ENCODE results near the gene CPTP.

DNA sequence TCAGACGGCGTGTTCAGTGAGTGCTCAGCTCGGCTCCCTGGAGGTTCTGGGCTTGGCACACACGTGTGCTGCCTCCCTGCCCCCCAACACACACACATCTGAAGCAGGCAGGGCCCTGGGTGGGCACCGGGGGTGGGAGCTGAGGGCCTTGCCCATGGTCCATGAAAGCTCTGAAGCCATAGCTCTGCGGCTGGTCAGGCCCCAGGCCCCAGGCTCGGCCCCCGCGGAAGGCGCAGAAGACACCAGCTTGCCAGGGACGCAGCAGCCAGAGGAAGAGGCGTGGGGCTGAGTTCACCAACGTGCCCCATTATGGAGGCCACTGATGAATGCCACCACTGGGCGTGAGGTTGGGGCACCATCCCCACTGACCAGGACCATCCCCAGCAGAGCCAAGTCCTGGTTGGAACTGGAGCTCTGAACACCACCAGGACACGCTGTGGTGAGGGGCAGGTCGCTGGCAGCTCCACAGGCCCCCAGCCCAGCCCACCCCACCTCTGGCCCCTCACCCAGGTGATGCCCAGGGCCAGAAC lies 46.2 kb downstream of the CPTP start:
- TF ChIP-seq, protein P1, sequence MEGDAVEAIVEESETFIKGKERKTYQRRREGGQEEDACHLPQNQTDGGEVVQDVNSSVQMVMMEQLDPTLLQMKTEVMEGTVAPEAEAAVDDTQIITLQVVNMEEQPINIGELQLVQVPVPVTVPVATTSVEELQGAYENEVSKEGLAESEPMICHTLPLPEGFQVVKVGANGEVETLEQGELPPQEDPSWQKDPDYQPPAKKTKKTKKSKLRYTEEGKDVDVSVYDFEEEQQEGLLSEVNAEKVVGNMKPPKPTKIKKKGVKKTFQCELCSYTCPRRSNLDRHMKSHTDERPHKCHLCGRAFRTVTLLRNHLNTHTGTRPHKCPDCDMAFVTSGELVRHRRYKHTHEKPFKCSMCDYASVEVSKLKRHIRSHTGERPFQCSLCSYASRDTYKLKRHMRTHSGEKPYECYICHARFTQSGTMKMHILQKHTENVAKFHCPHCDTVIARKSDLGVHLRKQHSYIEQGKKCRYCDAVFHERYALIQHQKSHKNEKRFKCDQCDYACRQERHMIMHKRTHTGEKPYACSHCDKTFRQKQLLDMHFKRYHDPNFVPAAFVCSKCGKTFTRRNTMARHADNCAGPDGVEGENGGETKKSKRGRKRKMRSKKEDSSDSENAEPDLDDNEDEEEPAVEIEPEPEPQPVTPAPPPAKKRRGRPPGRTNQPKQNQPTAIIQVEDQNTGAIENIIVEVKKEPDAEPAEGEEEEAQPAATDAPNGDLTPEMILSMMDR (IDR thresholded peaks at IDR 0.05), result no peak
- TF ChIP-seq POLR2A (IDR thresholded peaks at IDR 0.05) (no peak), POLR2AphosphoS5 (IDR thresholded peaks at IDR 0.05; ENCODE audit: insufficient read depth in 1 of 2, low read depth in 1 of 2) (no peak)
